ENCODE data around the gene PDZD2.
"Not testable (repeated sequence)": the region's sequence is repeated elsewhere in the genome, so short reads cannot be mapped to it uniquely, and the experiment has no call there.

PDZD2 gene

DNA sequence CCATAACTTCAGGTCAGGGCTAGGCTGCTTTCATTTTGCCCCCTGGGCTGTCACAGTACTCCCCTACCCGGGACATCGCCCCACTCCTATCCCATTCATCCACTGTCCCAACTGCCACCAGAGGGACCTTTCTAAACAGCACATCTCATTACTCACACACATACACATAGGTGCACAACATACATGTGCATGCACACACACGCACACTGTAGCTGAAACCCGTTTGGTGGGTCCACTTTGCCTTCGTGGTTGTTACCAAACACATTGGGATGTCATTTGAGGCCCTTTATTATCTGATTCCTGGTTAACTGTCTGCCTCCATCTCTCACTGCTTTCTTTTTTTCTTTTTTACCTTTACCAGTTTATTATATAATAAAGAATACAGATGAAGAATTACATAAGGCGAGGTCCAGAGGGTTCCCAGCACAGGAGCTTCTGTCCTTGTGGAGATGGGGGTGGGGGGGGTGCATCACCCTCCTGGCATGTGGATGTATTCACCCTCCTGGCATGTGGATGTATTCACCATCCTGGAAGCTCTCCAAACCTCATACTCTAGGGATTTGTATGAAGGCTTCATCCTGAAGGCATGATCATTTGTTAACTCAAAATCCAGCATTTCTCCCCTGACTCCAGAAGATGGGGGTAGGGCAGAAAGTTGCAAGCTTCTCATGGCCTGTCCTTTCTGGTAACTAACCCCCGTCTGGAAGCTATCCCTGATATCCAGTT lies 349.2 kb downstream of the PDZD2 start:
- DNase-seq, result no peak

DNA sequence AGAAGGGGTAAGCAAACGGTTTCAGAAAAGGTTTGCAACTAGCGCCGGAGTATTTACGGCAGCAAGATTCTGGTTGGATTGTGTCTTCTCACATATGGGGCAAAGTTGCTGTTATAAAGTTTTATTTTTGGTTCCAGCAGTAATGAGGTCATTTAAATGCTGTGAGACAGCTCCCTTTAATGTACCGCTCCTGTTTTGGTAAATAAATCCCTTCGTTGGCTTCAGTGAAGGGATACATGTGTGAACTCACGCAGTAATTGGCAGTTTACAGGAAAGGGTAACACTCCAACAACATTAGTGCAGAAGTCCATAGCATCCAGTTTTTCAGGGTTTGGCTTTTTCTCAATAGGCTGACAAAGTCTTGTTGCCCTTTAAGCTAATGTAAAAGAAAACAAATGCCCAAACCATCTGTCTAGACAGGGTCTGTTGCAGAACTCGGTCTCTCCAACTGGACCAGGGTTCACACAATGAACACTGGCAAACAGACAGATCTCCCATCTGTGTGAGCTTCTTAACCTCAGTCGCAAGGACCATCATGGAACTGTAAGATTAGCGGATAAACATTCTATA lies 351.2 kb downstream of the PDZD2 start:
- no peak for DNase-seq

DNA sequence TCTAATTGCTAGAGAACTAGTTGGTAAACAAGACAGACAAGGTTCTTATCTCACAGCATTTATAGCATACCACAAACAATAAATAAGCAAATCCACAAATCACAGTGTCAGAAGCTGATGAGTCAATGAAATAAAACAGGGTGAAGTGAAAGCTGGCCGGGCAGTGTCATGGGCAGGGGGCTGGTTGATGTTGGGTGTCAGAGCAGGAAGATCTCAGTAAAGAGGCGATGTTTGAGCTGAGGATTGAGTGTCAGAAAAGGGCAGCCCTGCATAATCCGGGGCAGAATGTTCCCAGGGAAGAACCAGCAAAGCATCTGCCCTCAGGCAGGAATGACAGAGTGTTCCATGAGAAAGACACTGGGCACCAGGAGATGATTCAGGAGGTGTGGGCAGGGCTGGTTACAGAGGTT lies 351.8 kb downstream of the PDZD2 start:
- DNase-seq, result no peak

DNA sequence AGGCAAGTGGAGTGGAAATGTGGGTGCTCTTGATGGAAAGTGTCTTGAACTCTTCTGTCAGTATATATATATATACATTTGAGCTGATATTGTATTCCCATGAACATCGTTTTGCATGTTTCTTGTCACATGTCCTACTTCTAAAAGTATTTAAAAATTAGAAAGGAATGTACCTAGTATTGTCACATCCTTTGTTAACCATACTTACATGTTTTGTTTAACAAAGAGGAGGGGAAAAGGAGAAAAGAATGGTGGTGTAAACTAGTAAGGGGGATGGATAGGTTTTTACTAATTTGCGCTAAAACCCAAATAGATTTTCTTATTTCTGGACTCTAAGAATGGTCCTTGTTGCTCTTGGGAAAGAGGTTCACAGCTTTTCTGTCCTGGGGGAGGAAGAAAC lies 353.4 kb downstream of the PDZD2 start:
- DNase-seq, result no peak

DNA sequence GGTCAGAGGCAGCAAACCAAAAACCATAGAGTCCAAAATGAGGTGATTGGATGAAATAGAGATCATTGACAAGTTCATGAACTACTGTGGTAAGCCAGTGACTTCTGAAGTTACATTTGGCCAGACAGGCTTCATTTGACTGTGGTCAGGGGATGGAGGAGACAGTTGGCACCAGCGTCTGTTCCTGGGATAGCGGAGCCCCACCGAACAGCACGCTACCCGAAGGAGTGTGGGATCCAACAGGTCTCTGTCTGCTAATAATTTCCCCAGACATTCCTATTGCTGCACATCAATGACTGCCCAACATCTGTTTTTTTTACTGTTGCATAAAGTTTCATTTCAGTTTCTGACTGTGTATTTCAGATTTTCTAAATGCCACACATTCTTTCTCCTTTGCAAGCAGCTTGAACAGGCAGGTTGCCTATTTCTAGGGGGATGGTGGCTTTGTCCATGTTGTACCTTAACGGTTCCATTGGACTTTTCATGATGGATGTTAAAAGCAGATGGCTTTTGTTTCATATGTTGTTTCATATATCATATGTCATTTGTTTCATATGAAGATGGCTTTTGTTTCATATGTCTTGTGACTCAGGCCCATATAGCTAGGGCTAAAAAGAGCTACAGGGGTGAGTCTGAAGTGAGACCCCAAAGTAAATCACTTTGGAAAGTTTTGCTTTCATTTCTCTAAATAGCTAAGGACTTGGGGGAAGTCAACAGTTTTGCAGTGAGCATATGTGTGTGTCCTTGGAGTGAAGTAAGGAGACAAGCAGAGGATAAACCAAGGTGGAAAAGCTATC lies 354.4 kb downstream of the PDZD2 start:
- no peak for DNase-seq

DNA sequence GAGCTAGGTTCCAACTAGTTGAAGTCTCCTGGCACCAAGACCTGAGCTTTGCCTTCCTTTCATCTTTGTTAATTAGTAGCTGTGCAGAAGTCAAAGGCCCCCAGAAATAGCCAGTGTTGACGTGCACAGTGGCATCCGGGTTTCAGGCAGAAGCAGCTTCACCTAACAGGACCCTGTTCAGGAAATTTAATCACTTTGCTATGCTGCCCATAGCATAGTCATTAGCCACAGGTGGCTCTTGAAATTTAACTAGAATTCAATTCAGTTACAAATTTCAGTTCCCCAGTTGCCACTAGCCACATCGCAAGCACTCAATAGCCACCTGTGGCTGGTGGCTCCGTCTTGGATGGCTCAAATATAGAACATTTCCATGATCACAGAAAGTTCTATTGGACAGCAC lies 356.1 kb downstream of the PDZD2 start:
- DNase-seq, result no peak

DNA sequence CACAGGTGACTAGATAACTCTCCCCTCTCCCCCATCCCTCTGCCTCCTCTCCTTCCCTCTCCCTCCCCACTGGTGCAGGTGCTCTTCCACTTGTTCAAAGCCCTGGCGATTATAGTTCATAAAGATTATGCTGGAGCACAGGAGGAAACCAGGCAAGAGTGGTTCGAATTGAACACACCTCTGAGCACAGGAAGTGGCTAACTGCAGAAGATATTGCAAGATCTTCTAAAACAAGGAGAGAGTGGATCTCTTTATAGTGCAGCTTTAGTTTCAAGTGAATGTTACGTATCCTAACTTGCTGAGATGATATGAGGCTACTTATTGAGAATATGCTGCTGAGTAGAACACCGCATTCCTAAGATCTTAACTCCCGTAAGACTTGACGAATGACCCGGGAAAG lies 356.8 kb downstream of the PDZD2 start:
- DNase-seq, result no peak

DNA sequence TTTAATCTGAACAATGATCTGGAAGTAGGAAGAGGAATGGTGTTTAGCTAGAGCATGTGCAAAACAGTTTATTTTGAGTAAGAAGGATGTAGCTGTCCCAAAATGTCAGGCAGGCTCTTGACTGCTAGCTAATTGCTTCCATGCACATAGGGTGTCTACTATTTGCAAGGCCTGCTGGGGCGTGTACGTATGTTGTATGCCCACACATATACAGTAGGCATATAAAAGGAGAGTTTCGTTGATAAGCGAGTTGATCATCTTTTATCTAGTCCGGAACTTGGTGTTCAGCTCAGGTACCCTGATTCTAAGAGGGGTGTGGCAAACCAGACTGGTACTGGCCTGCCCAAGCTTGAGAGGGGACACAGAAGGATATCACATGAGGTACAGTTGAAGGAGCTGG lies 358.0 kb downstream of the PDZD2 start:
- no peak for DNase-seq

DNA sequence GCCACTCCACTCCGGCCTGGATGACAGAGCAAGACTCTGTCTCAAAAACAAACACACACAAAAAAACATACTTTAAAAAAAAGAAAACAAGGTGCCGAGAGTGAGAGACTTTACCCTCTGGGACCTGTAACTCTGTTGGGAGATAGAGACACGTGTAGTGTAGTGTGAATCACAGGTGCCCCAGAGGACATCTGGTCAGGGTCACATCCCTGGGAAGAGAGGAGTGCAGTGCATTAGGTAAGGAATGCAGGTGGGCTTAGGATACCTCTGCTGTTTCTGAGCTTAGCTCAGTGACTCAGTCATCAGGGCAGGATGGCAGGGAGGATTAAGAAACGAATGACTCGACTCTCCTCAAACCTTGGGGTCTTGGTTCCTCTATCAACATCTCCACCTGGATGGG lies 360.5 kb downstream of the PDZD2 start:
- DNase-seq, result no peak

DNA sequence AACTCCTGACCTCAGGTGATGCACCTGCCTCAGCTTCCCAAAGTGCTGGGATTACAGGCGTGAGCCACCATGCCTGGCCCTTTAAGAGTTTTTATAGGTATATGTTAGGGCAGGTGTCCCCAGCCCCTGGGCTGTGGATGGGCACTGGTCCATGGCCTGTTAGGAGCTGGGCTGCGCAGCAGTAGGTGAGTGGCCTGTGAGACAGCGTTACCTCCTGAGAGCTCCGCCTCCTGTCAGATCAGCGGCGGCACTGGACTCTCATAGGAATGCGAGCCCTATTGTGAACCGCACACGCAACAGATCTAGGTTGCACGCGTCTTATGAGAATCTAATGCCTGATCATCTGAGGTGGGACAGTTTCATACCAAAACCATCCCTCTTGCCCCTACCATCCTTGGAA lies 361.8 kb downstream of the PDZD2 start:
- DNase-seq, result no peak

DNA sequence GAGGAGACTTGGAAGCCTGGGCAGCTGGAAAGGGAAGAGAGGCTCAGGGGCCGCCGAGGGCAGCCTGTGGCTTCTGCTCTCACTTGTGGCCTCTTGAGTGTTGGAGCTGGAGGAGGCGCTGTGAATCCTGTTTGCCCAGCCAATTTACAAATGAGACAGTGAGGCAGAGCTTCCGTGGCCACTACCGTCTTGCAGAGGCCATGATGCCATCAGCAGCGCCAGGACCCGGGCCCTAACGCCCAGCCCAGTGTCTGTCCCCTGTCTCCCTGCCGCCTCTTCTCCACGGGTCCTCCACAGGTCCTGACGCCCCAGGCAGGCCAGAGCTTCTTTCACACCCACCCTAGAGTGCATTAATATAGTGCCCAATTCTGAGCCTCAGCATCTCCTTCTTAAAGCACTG lies 362.4 kb downstream of the PDZD2 start:
- no peak for DNase-seq

DNA sequence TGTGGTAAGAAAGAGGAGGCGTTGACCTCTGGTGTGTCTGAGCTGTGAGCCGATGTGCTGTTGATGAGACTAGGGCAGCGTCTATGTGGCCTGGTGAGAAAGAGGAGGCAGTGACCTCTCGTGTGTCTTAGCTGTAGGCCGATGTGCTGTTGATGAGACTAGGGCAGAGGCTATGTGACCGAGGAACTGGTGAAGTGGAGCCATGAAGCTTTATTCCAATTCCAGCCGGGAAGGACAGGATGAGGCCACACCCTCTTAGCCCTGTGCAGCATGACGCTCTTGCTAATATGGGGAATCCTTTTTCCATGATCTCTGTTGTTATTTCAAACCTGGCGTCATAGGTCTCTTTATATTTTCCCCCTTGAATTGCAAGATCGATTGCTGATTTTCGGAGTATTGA lies 362.8 kb downstream of the PDZD2 start:
- no peak for DNase-seq

DNA sequence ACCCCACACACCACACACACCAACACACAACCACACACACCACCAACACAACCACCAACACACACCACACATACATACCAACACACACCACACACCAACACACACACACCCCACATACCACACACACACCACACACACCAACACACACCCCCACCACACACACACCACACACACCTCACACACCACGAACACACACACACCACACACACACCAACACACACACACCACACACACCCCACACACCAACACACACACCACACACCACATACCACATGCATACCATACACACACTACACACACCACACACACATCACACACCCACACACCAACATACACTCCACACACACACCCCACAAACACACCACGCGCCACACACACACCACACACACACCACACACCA lies 363.8 kb downstream of the PDZD2 start:
- DNase-seq, result no peak

DNA sequence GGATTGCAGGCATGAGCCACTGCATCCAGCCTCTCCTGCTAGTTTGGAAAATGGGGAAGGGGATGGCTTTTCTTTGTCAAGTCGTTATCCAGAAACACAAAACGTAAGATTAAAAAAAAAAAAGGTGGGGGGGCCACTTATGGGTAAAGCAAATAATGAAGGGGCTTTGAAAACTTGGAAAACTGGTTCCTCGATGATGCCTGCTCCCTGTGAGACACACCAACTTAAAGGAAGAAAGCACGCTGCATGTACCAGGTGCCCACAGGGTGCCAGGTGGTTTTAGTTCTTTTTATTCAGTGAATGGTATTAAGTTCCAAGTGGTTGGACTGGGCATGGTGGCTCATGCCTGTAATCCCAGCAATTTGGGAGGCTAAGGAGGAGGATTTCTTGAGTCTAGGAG lies 365.1 kb downstream of the PDZD2 start:
- DNase-seq, result no peak

DNA sequence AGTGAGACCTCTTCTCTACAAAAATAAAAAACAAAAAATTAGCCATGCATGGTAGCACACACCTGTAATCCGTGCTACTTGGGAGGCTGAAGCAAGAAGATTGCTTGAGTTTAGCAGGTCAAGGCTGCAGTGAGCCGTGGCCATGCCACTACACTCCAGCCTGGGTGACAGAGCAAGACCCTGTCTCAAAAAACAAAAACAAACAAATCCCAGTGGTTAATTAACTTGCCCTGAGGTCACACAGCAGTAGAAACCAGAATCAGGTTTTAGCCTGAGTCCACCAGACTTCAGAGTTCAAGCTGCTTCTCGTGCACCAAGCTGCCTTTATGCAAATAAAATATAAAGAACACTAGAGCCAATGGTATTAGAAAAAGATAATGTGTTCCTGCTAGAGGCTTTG lies 365.5 kb downstream of the PDZD2 start:
- no peak for DNase-seq

DNA sequence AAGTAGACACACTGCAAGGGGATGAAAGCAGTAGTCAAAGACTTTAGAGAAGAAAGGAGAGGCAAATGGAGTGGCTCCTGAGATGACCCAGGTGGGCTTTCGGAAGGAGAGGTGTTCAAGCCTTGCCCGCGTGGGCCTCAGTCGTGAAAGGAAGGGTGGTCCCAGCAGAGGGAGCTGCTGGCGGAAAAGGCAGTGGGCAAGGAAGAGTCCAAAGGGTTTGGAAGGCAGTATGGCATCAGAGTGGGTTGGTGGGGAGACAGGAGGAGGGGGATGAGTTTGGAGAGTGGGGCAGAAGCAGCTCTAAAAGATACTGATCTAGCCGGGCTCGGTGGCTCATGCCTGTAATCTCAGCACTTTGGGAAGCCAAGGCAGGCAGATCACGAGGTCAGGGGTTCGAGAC lies 369.8 kb downstream of the PDZD2 start:
- no peak for DNase-seq

DNA sequence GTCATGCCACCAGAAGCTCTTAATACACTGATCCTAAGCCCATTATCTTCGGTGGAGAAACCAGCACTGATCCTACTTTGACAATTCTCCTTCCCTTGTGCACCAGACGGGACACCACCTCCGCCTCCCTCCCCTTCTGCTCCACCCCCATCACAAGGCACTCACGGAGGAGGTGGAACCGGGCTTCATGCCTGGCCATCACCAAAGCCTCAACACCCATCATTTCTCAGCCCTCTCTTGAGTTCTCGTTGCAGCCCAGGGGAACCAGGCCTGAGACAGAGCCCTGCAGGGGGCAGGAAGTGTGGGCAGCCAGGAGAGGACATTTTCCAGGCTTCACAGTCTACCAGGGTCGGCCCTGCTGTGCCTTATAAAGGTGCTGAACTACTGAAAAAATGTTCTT lies 374.7 kb downstream of the PDZD2 start:
- DNase-seq, result no peak

DNA sequence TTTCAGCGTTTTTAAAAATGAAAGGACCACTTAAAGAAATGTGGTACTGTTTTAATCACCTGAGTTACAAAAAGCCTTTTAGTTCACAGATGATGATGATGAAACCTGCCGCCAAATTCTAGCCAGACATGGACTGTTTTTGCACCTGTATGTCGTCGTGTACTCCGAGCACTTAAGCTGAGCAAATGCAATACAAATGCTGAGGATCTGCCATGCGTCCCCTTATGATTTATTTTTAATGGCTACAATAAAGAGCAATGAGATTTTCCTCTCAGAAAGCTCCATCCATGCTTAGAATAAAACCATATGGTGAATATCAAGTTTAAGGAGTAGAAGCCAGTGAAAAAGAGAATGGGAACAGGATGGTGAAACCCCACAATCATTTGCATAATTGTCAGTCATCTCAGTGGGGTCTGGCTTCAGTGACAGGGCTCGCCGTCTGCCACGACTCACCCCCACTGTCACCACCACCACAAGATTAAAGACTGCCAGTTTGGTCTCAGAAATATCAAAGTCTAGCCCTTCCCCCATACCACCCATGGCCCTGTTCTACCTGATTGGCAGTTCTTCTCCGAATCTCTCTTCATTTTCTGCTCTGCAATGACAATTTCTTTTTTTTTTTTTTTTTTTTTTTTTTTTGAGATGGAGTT lies 375.3 kb downstream of the PDZD2 start:
- no peak for DNase-seq

DNA sequence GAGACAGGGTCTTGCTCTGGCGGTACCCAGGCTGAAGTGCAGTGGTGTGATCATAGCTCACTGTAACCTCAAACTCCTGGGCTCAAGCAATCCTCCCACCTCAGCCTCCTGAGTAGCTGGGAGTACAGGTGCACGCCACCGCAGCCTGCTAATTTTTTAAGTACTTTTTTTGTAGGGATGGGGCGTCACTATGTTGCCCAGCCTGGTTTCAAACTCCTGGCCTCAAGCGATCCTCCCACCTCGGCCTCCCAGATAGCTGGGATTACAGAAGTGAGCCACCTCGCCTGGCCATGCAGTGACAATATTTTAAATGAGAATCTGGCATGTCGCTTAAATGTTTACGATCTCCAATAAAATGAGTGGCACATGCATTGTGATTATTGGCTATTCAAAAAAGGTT lies 376.3 kb downstream of the PDZD2 start:
- DNase-seq, result not testable (repeated sequence)

DNA sequence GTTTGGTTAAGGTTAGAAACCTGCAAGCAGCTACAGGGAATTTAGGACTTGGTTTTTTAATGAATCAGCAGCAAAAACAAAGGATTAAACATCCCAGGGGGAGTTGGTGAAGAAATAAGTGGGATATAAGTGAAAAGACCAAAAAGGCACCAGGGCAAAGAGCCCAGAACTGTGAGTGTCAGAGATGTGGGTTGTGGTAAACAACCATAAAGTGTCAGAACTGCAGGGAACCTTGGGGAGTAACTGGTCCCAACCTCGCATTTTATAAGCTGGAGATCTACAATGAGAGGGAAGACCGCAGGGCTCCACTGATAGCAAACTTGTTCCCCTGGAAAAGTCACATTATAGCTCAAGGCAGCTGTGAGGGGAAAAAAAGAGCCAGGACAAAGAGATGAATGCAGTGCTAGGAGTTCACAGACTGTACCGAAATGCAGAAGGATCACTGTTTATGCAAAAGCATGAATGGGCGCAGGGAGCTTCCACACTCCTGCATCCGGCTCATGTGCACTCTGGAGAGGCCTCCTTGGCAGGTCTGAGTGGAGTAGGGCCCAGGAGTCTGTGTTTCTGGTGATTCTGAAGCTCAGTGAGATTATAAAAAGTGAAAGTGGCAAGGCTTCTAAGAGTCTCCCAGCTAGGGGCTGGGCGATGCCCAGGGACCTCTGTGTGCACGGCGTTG lies 378.9 kb downstream of the PDZD2 start:
- no peak for DNase-seq

DNA sequence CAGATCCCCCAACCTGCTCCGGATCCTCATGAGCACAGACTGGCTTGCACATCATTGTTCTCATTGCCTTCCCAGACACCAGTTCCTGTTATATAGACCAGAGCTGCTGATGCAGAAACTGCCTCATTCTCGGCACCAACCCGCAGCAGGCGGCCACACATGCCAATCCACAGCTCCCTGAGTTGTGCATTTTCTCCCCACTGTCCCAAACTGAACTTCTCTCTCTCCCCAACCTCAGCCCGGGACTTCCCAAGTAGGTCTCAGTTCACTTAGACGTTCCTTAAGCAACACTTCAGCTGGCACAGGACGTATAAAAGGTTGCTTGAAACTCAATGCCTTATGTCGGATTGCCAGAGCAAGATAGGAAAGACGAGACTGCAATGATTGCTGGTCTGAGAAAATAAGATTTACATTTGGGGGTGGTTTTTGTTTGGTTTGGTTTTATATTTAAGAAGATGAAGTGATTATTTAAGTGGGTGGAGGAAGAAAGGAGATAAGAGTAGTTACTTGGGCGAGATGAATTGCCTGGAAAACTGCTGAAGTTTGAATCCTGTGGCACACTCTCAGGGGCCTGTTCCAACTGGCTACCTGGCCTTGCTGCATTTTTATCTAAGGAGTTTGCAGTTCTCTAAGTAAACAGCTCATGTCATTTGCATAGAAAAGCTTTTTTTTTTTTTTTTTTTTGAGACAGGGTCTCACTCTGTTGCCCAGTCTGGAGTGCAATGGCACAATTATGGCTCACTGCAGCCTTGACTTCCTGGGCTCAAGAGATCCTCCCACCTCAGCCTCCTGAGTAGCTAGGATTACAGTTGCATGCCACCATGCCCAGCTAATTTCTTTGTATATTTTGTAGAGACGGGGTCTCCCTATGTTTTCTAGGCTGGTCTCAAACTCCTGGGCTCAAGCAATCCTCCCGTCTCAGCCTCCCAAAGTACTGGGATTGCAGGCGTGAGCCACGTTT lies 379.8 kb downstream of the PDZD2 start:
- DNase-seq, result no peak

DNA sequence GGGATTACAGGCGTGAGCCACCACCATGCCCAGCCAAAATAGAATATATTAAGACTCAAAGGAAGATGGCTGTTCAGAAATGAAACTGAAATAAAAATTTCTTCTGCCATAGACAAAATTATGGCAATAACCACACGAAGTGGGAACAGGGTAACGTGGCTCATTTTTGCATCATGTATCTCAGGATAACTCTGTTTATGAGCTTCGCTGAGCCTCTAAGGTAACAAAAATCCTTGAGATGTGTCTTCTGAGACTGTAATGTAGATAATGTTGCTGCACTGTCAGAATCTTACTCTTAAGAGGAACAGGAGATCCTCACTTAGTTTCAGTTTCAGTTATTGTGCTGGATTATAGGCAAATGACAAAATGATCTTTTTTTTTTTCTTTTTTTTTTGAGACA lies 381.3 kb downstream of the PDZD2 start:
- no peak for DNase-seq
